BJ (cell line): ENCODE measurements around the gene TRPC6. TPM values are rescaled to one million over a fixed set of nuclear protein-coding genes. Genes with fewer than 3 reads are reported as not detected.

Experiments
- CTCF ChIA-PET: fragments of 350-600 bp; formaldehyde crosslinking; extraction: SDS; loops from one replicate; lab custom pipeline; 2021; ENCODE audit warnings: antibody characterized with exemption, inconsistent platforms; lab: Yijun Ruan, JAX
- POLR2A ChIA-PET: fragments of 300-600 bp; sonication (Branson Sonifier 250); formaldehyde crosslinking; extraction: SDS; loops from one replicate; lab custom pipeline; 2021; ENCODE audit warnings: antibody characterized with exemption; lab: Charles Lee
- DNase-seq: peaks from one replicate; pipeline ENCODE4 v3.0.0-alpha.2; 2011; ENCODE audit warnings: low read depth
- H3K27me3 ChIP-seq: 2 replicates; pipeline ENCODE4 v1.6.0; 2011; ENCODE audit warnings: low read length; ENCODE audit not compliant: control insufficient read depth, insufficient read depth
- H3K36me3 ChIP-seq: 2 replicates; pipeline ENCODE4 v1.5.1; 2011; ENCODE audit warnings: low read length; ENCODE audit not compliant: control insufficient read depth, insufficient read depth
- H3K4me3 ChIP-seq: 2 replicates; pipeline ENCODE4 v1.5.1; 2011; ENCODE audit warnings: low read depth, mild to moderate bottlenecking, control low read depth, low read length
- polyA plus RNA-seq: library from polyadenylated mRNA; depleted of rRNA; stranded (reverse); fragments of >200 nt; gene quantifications from 2 replicates; pipeline ENCODE4 v1.2.3, GENCODE V29; 2011
- TF ChIP-seq, protein P1 (sequence below): IDR thresholded peaks from 2 replicates; pipeline ENCODE4 v1.5.1; 2011; ENCODE audit warnings: low read depth, mild to moderate bottlenecking, control low read depth, inconsistent platforms, low read length, moderate library complexity; ENCODE audit not compliant: insufficient read depth

Gene TRPC6
- polyA plus RNA-seq, 1 experiment = 5.3 TPM

DNA sequence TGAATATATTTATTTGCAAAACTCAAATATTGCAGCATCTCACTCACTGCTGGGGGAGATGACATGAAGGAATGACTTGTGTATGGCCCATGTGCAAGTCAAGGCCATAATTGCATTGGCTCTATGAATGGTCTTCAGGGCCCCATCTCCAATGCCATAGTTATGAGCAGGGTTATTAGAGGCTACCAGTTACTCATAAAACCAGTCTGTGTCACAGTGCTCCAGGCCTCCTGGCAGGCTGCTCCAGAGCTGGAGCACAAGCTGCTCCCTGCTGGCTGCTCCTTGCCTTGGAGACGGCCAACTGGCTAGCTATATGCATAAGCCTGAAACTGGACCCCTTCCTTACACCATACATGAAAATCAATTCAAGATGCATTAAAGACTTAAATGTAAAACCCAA is 145.7 kb downstream of the TRPC6 start:
- POLR2A ChIA-PET = no interaction called here
- CTCF ChIA-PET = interaction anchor here (0.9 to 1.2 kb wide), 3 partner anchors 9 to 14 kb away, joined by 3 to 4 read pairs (median 3); no protein-coding TSS in a partner anchor
- TF ChIP-seq, protein P1, sequence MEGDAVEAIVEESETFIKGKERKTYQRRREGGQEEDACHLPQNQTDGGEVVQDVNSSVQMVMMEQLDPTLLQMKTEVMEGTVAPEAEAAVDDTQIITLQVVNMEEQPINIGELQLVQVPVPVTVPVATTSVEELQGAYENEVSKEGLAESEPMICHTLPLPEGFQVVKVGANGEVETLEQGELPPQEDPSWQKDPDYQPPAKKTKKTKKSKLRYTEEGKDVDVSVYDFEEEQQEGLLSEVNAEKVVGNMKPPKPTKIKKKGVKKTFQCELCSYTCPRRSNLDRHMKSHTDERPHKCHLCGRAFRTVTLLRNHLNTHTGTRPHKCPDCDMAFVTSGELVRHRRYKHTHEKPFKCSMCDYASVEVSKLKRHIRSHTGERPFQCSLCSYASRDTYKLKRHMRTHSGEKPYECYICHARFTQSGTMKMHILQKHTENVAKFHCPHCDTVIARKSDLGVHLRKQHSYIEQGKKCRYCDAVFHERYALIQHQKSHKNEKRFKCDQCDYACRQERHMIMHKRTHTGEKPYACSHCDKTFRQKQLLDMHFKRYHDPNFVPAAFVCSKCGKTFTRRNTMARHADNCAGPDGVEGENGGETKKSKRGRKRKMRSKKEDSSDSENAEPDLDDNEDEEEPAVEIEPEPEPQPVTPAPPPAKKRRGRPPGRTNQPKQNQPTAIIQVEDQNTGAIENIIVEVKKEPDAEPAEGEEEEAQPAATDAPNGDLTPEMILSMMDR = no peak
- DNase-seq = no peak
- Histone ChIP-seq H3K36me3 (no peaks in the 10 kb centered on the region), H3K4me3 (no peak overlapping the region), H3K27me3 (peaks cover 2% of the 10 kb centered on the region; the same call in 1 of the 2 replicates)

DNA sequence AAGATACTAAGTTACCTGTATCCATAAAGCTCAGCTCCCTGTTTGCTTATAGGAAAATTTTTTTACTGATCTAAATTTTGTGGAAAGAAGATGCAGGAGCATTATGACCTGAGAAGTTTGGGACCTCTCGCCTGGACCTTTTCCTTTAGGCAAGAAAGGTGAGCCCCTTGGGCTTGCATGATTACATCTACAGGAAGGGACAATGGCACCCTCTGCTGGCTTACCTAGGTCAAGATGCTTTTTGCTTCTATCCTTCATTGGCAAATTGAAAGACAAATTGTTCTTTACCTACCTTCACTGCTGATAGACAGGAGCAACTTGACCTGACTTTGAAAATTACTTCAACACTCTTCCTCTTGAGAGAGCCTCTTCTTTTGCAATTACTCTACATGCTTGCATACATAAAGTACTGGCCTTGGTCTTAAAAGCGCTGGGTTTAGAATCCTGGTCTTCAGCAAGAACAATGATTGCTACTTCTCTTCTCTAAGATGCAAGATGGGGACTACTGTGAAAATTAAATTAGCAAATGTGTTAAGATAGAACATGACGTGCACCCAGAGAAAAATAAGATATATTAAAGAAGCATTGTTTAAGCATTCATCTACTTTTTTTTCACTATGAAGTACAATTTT is 147.2 kb downstream of the TRPC6 start:
- TF ChIP-seq, protein P1 = peak; percentile 81
- CTCF ChIA-PET = interaction anchor here (0.7 to 2.7 kb wide), 13 partner anchors 8 to 411 kb away, joined by 3 to 10 read pairs (median 3); no protein-coding TSS in a partner anchor
- POLR2A ChIA-PET = no interaction called here
- Histone ChIP-seq H3K27me3 (peaks cover 2% of the 10 kb centered on the region; the same call in 1 of the 2 replicates), H3K4me3 (no peak overlapping the region), H3K36me3 (no peaks in the 10 kb centered on the region)
- no peak for DNase-seq

- Histone ChIP-seq H3K4me3 (no peak overlapping the region), H3K27me3 (peaks cover 2% of the 10 kb centered on the region; the same call in 1 of the 2 replicates), H3K36me3 (no peaks in the 10 kb centered on the region)
- ChIA-PET POLR2A (no interaction called here), CTCF (interaction anchor here (0.9 to 2.7 kb wide), 10 partner anchors 11 to 411 kb away, joined by 3 to 10 read pairs (median 3); no protein-coding TSS in a partner anchor)
- DNase-seq = no peak
- TF ChIP-seq, protein P1 = no peak
Observed at GRCh38 chr11:101435408-101435973, 148.3 kb downstream of the TRPC6 start.

DNA sequence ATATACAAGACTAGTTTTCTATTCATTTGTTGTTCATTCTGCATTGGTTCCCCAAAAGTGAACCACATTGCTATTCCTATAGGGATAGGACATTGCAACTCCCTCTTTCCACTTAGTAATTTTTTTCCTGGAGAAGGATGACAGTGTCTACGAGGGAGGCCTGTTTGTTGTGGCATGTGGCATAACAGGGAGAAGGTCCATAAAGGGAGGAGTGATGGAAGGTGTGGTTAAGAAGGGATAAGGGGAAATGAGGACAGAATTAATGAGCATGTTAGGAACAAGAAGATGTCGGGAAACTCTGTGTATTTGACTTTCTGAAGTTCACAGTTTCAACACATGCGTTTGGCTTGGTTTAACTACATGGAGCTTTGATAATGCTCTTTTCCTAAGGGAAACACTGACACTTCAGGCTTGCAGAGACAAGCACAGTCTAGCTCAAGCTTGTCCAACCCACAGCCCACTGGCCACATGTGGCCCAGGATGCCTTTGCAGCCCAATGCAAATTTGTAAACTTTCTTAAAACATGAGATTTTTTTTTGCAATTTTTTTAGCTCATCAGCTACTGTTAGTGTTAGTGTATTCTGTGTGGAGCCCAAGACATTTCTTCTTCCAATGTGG is 149.7 kb downstream of the TRPC6 start:
- ChIA-PET CTCF (interaction anchor here (0.6 to 1.6 kb wide), 4 partner anchors 36 to 1179 kb away, joined by 3 to 4 read pairs (median 4); no protein-coding TSS in a partner anchor), POLR2A (no interaction called here)
- DNase-seq = no peak
- TF ChIP-seq, protein P1 = no peak
- Histone ChIP-seq H3K4me3 (no peak overlapping the region), H3K36me3 (no peaks in the 10 kb centered on the region), H3K27me3 (peaks cover 2% of the 10 kb centered on the region; the same call in 1 of the 2 replicates)

DNA sequence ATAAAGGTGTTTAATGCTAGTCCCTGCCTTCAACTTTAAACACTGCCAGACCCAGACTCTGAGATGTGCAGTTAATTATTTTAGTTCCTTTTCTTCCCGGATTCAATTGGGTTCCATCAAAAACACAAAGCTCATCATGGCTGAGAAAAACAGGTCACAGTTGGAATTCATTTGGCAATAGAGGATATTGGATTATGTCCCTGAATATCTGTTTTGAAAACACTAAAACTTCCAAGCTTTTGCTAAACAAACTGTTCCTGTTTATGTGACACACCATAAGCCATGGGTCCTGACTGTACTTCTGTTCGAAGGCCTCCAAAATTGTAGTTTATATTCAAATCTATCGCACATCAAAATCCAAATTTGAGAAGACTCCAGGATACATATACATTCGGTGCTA is 150.7 kb downstream of the TRPC6 start:
- DNase-seq = no peak
- TF ChIP-seq, protein P1 = no peak
- no peak overlapping the region for H3K4me3 ChIP-seq
- H3K27me3 ChIP-seq = peaks cover 2% of the 10 kb centered on the region; the same call in 1 of the 2 replicates
- ChIA-PET CTCF (interaction anchor here (1.0 kb wide), 1 partner anchor 428 kb away, joined by 4 read pairs; no protein-coding TSS in a partner anchor), POLR2A (no interaction called here)
- H3K36me3 ChIP-seq = no peaks in the 10 kb centered on the region
